ENCODE results near the gene THRB. TPM values are rescaled to one million over a fixed set of nuclear protein-coding genes. Genes with fewer than 3 reads are reported as not detected.

Gene THRB
- total RNA-seq, 1 donor from 2014 or later = 19.7 TPM

GRCh38 chr3:24500806-24501205 lies 6.2 kb upstream of the THRB start:
- Histone ChIP-seq H3K27ac (no peak overlapping the region), H3K9me3 (no peaks in the 10 kb centered on the region), H3K27me3 (no peaks in the 10 kb centered on the region), H3K36me3 (no peaks in the 10 kb centered on the region), H3K4me1 (peaks cover 8% of the 10 kb centered on the region), H3K4me3 (no peak overlapping the region)
- no peak for ATAC-seq
- intact Hi-C loops (cut with DNase I) = no loop called here
- no peak for DNase-seq
- TF ChIP-seq, protein P1, sequence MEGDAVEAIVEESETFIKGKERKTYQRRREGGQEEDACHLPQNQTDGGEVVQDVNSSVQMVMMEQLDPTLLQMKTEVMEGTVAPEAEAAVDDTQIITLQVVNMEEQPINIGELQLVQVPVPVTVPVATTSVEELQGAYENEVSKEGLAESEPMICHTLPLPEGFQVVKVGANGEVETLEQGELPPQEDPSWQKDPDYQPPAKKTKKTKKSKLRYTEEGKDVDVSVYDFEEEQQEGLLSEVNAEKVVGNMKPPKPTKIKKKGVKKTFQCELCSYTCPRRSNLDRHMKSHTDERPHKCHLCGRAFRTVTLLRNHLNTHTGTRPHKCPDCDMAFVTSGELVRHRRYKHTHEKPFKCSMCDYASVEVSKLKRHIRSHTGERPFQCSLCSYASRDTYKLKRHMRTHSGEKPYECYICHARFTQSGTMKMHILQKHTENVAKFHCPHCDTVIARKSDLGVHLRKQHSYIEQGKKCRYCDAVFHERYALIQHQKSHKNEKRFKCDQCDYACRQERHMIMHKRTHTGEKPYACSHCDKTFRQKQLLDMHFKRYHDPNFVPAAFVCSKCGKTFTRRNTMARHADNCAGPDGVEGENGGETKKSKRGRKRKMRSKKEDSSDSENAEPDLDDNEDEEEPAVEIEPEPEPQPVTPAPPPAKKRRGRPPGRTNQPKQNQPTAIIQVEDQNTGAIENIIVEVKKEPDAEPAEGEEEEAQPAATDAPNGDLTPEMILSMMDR (IDR thresholded peaks at IDR 0.05) = no peak

GRCh38 chr3:24499991-24500390 lies 5.3 kb upstream of the THRB start:
- intact Hi-C loops (cut with DNase I) = loop anchor here (10.0 kb wide), 1 partner anchor 235 kb away; no protein-coding TSS in a partner anchor
- TF ChIP-seq, protein P1 (IDR thresholded peaks at IDR 0.05) = no peak
- H3K36me3 ChIP-seq = no peaks in the 10 kb centered on the region
- no peak for ATAC-seq
- H3K9me3 ChIP-seq = no peaks in the 10 kb centered on the region
- no peaks in the 10 kb centered on the region for H3K27me3 ChIP-seq
- no peak overlapping the region for H3K27ac ChIP-seq
- no peak for DNase-seq
- H3K4me3 ChIP-seq = no peak overlapping the region
- peaks cover 8% of the 10 kb centered on the region for H3K4me1 ChIP-seq

DNA sequence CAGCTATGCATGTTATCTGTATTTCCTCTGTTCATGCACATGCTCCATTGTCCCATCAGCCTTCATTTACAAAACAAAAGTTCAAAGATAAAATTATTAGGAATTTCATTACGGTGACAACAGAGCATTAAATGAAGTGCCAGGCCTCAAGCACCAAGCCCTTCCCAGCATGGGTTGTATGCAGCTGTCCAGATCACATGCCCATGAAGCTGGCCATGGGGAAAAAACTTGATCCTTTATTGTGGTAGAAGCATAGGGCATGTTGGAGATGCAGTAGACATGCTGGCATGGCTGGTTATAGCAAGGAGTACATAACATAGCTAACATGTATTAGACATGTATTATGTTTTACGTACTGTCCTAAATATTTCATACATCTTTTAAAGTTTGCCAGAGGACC lies 4.1 kb upstream of the THRB start:
- DNase-seq = no peak
- H3K27ac ChIP-seq = no peak overlapping the region
- H3K9me3 ChIP-seq = no peaks in the 10 kb centered on the region
- H3K4me1 ChIP-seq = peaks cover 8% of the 10 kb centered on the region
- no peaks in the 10 kb centered on the region for H3K36me3 ChIP-seq
- intact Hi-C loops (cut with DNase I) = loop anchor here (10.0 kb wide), 1 partner anchor 234 kb away; no protein-coding TSS in a partner anchor
- TF ChIP-seq, protein P1 (IDR thresholded peaks at IDR 0.05) = no peak
- ATAC-seq = no peak
- H3K27me3 ChIP-seq = no peaks in the 10 kb centered on the region
- no peak overlapping the region for H3K4me3 ChIP-seq

GRCh38 chr3:24498391-24498790 lies 3.7 kb upstream of the THRB start:
- no peak overlapping the region for H3K4me3 ChIP-seq
- H3K4me1 ChIP-seq = peaks cover 8% of the 10 kb centered on the region
- no peaks in the 10 kb centered on the region for H3K9me3 ChIP-seq
- intact Hi-C loops (cut with DNase I) = loop anchor here (10.0 kb wide), 1 partner anchor 234 kb away; no protein-coding TSS in a partner anchor
- H3K36me3 ChIP-seq = no peaks in the 10 kb centered on the region
- H3K27ac ChIP-seq = no peak overlapping the region
- DNase-seq (no peak), ATAC-seq (no peak)
- TF ChIP-seq, protein P1 (IDR thresholded peaks at IDR 0.05) = no peak
- H3K27me3 ChIP-seq = no peaks in the 10 kb centered on the region

DNA sequence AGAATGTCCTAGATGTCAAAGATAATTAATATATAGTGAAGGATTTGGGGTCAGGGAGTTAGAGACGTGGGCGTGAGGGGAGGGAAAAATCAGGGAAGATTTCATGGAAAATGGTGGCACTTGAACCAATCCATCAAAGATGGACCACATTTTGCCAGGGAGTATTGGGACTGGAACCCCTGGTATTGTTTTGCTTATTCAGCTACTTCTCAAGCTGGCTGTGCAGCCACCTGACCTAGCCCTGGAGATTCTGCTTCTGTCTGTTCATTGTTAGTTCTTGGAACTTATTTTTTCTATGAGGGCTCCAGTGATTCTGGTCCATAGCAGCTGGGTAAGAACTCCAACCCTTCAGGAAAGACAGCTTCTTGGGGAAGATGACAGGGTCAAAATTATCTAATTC lies 3.3 kb upstream of the THRB start:
- DNase-seq = no peak
- ATAC-seq = no peak
- intact Hi-C loops (cut with DNase I) = loop anchor here (10.0 kb wide), 1 partner anchor 233 kb away; no protein-coding TSS in a partner anchor

More for the DNA sequence above, 3.3 kb upstream of the THRB start:
- no peaks in the 10 kb centered on the region for H3K36me3 ChIP-seq
- H3K27me3 ChIP-seq = no peaks in the 10 kb centered on the region
- TF ChIP-seq, protein P1 (IDR thresholded peaks at IDR 0.05) = no peak
- H3K9me3 ChIP-seq = no peaks in the 10 kb centered on the region
- H3K27ac ChIP-seq = no peak overlapping the region
- H3K4me3 ChIP-seq = no peak overlapping the region
- peaks cover 4% of the 10 kb centered on the region for H3K4me1 ChIP-seq
